Endodermal cell (in vitro differentiated cells): Measurements from ENCODE around the gene CTPS2. TPM values are rescaled to one million over a fixed set of nuclear protein-coding genes. Genes with fewer than 3 reads are reported as not detected.

Experiments used
- DNase-seq: peaks from one replicate; pipeline ENCODE4 v3.0.0-alpha.2; 2017
- H3K27ac ChIP-seq: 2 replicates; pipeline ENCODE4 v1.5.1; 2013; ENCODE audit warnings: mild to moderate bottlenecking, low read depth, low read length, moderate library complexity
- H3K27me3 ChIP-seq: 2 replicates; pipeline ENCODE4 v1.6.1; 2013; ENCODE audit warnings: mild to moderate bottlenecking, low read length, moderate library complexity; ENCODE audit not compliant: insufficient read depth, control insufficient read depth, poor library complexity, severe bottlenecking
- H3K36me3 ChIP-seq: 2 replicates; pipeline ENCODE4 v1.7.0; 2013; ENCODE audit warnings: mild to moderate bottlenecking, low read length, moderate library complexity; ENCODE audit not compliant: control insufficient read depth, insufficient read depth
- H3K4me1 ChIP-seq: one replicate; pipeline ENCODE4 v1.7.0; 2013; ENCODE audit warnings: low read length; ENCODE audit not compliant: control insufficient read depth, insufficient read depth
- H3K4me3 ChIP-seq: 2 replicates; pipeline ENCODE4 v1.5.1; 2013; ENCODE audit warnings: mild to moderate bottlenecking, low read length, moderate library complexity
- H3K9ac ChIP-seq: 2 replicates; pipeline ENCODE4 v1.6.1; 2013; ENCODE audit warnings: mild to moderate bottlenecking, low read length, moderate library complexity; ENCODE audit not compliant: poor library complexity, severe bottlenecking; ENCODE audit errors: extremely low read depth
- H3K9me3 ChIP-seq: 2 replicates; pipeline ENCODE4 v1.6.1; 2013; ENCODE audit warnings: mild to moderate bottlenecking, low read length, moderate library complexity; ENCODE audit not compliant: control insufficient read depth
- H3K27ac Mint-ChIP-seq: 2 replicates; pipeline ENCODE4 v1.8.0; 2020; ENCODE audit warnings: mixed read lengths
- H3K27me3 Mint-ChIP-seq: 2 replicates; pipeline ENCODE4 v1.8.0; 2021; ENCODE audit warnings: mild to moderate bottlenecking, mixed read lengths; ENCODE audit not compliant: insufficient read depth
- H3K36me3 Mint-ChIP-seq: 2 replicates; pipeline ENCODE4 v1.8.0; 2020; ENCODE audit warnings: low read depth, mixed read lengths
- H3K4me1 Mint-ChIP-seq: 2 replicates; pipeline ENCODE4 v1.8.0; 2020; ENCODE audit warnings: mixed read lengths
- H3K4me3 Mint-ChIP-seq: 2 replicates; pipeline ENCODE4 v1.8.0; 2020; ENCODE audit warnings: mild to moderate bottlenecking, moderate library complexity, mixed read lengths
- H3K9me3 Mint-ChIP-seq: 2 replicates; pipeline ENCODE4 v1.8.0; 2020; ENCODE audit warnings: mild to moderate bottlenecking, mixed read lengths
- CTCF ChIP-seq: fragments of 200-600 bp; sonication (generic); conservative IDR thresholded peaks from 2 replicates; pipeline ENCODE4 v1.5.0; 2021; ENCODE audit warnings: antibody characterized with exemption, mild to moderate bottlenecking
- WGBS, 2 experiments: methylation state at CpG; one replicate each; pipeline versions ENCODE4 v1.1.5 to v1.1.7; 2013; ENCODE audit warnings: missing lambda C conversion rate in 2 of 2, mixed read lengths in 1 of 2; ENCODE audit not compliant: insufficient coverage in 1 of 2, insufficient read length in 1 of 2; 5-methylcytosine and 5-hydroxymethylcytosine counted together
- microRNA-seq: library from miRNA; unstranded; fragments of <30 nt; microRNA quantifications from one replicate; pipeline ENCODE4 v1.2.0, GENCODE V29; 2020; ENCODE audit warnings: borderline microRNAs expressed
- total RNA-seq, 2 donors: library from RNA; stranded (reverse); fragmentation: NEBNext Ultra II Directional in 1 of 2; extraction: Animal tissue kit (Norgen Biotek cat#: 25700) in 1 of 2; gene quantifications; 2 replicates in 1 of 2; 3 replicates in 1 of 2; pipeline ENCODE4 v1.2.1, GENCODE V29; 2021

Gene CTPS2
- total RNA-seq, 2 donors from 2014 or later, result 33.5 to 71.1 TPM

- Mint-ChIP-seq H3K36me3 (peaks cover 63% of the 10 kb centered on the region), H3K27me3 (no peaks in the 10 kb centered on the region), H3K4me3 (no peak overlapping the region), H3K4me1 (peaks cover 22% of the 10 kb centered on the region), H3K9me3 (peaks cover 10% of the 10 kb centered on the region), H3K27ac (no peak overlapping the region)
- DNase-seq, result no peak
- no peaks in the 10 kb centered on the region for H3K4me1 ChIP-seq
- 71% methylated on average over 1 of the region's 1 CpG; no CpG with 5 or more reads in 1 of the 2 experiments for WGBS, 2 experiments
- H3K9ac ChIP-seq, result no peak overlapping the region
- H3K27ac ChIP-seq, result no peak overlapping the region
- no peaks in the 10 kb centered on the region for H3K36me3 ChIP-seq
- no peaks in the 10 kb centered on the region for H3K27me3 ChIP-seq
- H3K4me3 ChIP-seq, result no peak overlapping the region
- no peaks in the 10 kb centered on the region for H3K9me3 ChIP-seq
- no peak for TF ChIP-seq CTCF
Observed at GRCh38 chrX:16547644-16548043, 164.8 kb downstream of the CTPS2 start.

GRCh38 chrX:16544969-16545368 lies 167.5 kb downstream of the CTPS2 start:
- Histone ChIP-seq H3K4me1 (no peaks in the 10 kb centered on the region), H3K4me3 (no peak overlapping the region), H3K9me3 (no peaks in the 10 kb centered on the region), H3K9ac (no peak overlapping the region), H3K36me3 (no peaks in the 10 kb centered on the region), H3K27ac (no peak overlapping the region), H3K27me3 (no peaks in the 10 kb centered on the region)
- no peak for DNase-seq
- Mint-ChIP-seq H3K27ac (no peak overlapping the region), H3K4me1 (peaks cover 8% of the 10 kb centered on the region), H3K27me3 (no peaks in the 10 kb centered on the region), H3K36me3 (peaks cover 49% of the 10 kb centered on the region), H3K9me3 (no peaks in the 10 kb centered on the region), H3K4me3 (no peak overlapping the region)
- TF ChIP-seq CTCF, result no peak
- 77% methylated on average over 3 of the region's 3 CpGs; no CpG with 5 or more reads in 1 of the 2 experiments for WGBS, 2 experiments

Small RNA genes lying within 50 kb of the gene (microRNA-seq; reads per million reads assigned to microRNA genes)
- gene MIR548AM, result not detected

Other genes with a start within 250 kb of the CTPS2 start
- not detected for gene S100G, start 62.5 kb downstream of the CTPS2 start, total RNA-seq
- gene SYAP1, start 6.9 kb upstream of the CTPS2 start, total RNA-seq, result 10 to 100 TPM; 22.4 to 40.6 TPM
- gene TXLNG, start 73.8 kb upstream of the CTPS2 start, total RNA-seq, result 10 to 100 TPM; 13.8 to 31.0 TPM
- gene RBBP7, start 157.7 kb upstream of the CTPS2 start, total RNA-seq, result 100 to 1,000 TPM; 135 to 239 TPM
- gene REPS2, start 234.0 kb upstream of the CTPS2 start, total RNA-seq, result 10 to 100 TPM in 1 of 2 donors, 1 to 10 TPM in 1; 4.3 to 16.6 TPM